ENCODE results near the gene PTPRH. TPM values are rescaled to one million over a fixed set of nuclear protein-coding genes. Genes with fewer than 3 reads are reported as not detected.

PTPRH gene
- total RNA-seq: 1 to 10 TPM; 1.4 to 9.8 (median 5.5) TPM

- DNase-seq (ENCODE audit: low spot score): no peak
- no peak for ATAC-seq (ENCODE audit: low FRiP score)
- no peak for TF ChIP-seq CTCF (IDR thresholded peaks at IDR 0.05)
Measured at GRCh38 chr19:55208880-55209692, at the start of gene PTPRH. PTPRH (minus strand) TSS chr19:55209501; CDS start chr19:55209433, 68 bp downstream.

GRCh38 chr19:55258476-55258827 lies 49.2 kb upstream of the PTPRH start:
- ATAC-seq (ENCODE audit: low FRiP score) (peak; percentile 13), DNase-seq (ENCODE audit: low spot score) (no peak)
- no peak for TF ChIP-seq CTCF (IDR thresholded peaks at IDR 0.05)

- TF ChIP-seq CTCF (IDR thresholded peaks at IDR 0.05): no peak
- DNase-seq (ENCODE audit: low spot score) (no peak), ATAC-seq (ENCODE audit: low FRiP score) (no peak)
Measured at GRCh38 chr19:55257461-55258420, 48.4 kb upstream of the PTPRH start.

- DNase-seq (ENCODE audit: low spot score) (no peak), ATAC-seq (ENCODE audit: low FRiP score) (no peak)
- TF ChIP-seq CTCF (IDR thresholded peaks at IDR 0.05): no peak
Measured at GRCh38 chr19:55256562-55257460, 47.5 kb upstream of the PTPRH start.

- TF ChIP-seq CTCF (IDR thresholded peaks at IDR 0.05): no peak
- no peak for ATAC-seq (ENCODE audit: low FRiP score)
- DNase-seq (ENCODE audit: low spot score): no peak
Measured at GRCh38 chr19:55255618-55256423, 46.5 kb upstream of the PTPRH start.

- TF ChIP-seq CTCF (IDR thresholded peaks at IDR 0.05): no peak
- no peak for DNase-seq (ENCODE audit: low spot score)
- no peak for ATAC-seq (ENCODE audit: low FRiP score)
Measured at GRCh38 chr19:55254625-55254977, 45.3 kb upstream of the PTPRH start.
